ENCODE data around the gene ZMYM4.

DNA sequence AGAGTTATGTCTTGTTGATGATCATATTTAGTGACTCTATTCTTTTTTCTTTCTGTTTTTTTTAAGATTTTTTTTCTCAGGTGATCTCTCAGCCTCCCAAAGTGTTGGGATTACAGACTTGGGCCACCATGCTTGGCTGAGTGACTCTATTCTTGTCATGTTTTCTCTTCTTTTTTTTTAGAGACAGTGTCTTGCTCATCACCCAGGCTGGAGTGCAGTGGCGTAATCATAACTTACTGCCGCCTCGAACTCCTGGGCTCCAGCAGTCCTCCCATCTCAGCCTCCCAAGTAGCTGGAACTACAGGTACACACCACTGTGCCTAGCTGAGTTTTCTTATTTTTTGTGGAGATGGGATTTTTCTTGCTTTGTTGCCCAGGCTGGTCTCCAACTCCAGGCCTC lies 36.9 kb downstream of the ZMYM4 start:
- no peak for TF ChIP-seq POLR2A (IDR thresholded peaks at IDR 0.05)
- TF ChIP-seq, protein P1, sequence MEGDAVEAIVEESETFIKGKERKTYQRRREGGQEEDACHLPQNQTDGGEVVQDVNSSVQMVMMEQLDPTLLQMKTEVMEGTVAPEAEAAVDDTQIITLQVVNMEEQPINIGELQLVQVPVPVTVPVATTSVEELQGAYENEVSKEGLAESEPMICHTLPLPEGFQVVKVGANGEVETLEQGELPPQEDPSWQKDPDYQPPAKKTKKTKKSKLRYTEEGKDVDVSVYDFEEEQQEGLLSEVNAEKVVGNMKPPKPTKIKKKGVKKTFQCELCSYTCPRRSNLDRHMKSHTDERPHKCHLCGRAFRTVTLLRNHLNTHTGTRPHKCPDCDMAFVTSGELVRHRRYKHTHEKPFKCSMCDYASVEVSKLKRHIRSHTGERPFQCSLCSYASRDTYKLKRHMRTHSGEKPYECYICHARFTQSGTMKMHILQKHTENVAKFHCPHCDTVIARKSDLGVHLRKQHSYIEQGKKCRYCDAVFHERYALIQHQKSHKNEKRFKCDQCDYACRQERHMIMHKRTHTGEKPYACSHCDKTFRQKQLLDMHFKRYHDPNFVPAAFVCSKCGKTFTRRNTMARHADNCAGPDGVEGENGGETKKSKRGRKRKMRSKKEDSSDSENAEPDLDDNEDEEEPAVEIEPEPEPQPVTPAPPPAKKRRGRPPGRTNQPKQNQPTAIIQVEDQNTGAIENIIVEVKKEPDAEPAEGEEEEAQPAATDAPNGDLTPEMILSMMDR (IDR thresholded peaks at IDR 0.05): no peak

All from adrenal gland (tissue), 5 donors.